NOMO-1 treated with DMSO at 0.1 percent for 48 hours (cell line): ENCODE data around the gene PILRB.
"Not testable (repeated sequence)": the region's sequence is repeated elsewhere in the genome, so short reads cannot be mapped to it uniquely, and the experiment has no call there.

Experiments used
- DNase-seq: peaks from one replicate; lab custom pipeline; 2025; ENCODE audit not compliant: unreplicated experiment; lab: John Stamatoyannopoulos, UW

Gene PILRB

DNA sequence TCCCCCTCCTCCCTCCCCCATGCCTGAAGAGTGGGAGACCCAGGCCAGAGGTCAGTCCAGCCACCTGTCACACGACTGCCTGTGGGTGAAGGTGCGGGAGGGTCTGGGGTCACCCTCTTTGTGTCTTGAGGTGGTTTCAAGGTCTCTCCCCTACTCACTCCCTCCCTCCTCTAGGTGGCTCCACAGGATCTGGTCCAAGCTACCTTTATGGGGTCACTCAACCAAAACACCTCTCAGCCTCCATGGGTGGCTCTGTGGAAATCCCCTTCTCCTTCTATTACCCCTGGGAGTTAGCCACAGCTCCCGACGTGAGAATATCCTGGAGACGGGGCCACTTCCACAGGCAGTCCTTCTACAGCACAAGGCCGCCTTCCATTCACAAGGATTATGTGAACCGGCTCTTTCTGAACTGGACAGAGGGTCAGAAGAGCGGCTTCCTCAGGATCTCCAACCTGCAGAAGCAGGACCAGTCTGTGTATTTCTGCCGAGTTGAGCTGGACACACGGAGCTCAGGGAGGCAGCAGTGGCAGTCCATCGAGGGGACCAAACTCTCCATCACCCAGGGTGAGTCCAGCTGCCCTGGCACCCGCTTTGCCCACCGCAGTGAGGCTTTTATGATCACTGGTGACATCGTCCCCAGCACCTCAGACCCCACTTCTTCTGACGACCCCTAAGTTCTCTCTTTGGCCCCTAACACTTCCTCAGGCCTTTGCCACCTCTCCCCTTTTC lies 16.1 kb downstream of the PILRB start:
- peak; percentile 27 for DNase-seq

DNA sequence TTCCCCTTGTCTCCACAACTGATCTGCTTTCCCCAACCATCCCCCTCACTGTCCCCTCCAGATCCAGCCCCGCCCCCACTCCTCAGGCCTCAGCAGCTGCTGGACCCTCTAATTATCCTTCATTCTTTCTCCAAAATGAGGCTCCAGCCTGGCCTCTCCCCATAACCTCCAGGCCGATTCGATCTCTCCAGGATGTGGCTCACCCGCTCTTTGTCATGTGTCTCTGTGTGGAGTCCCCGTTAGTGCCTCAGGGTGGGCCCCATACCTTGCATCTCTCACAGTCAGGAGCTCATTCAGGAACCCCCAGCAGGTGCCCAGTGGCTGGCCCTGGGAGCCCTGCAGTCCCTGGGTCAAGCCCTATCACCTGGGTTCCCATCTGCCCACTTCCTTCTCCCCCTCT lies 16.7 kb downstream of the PILRB start:
- no peak for DNase-seq

DNA sequence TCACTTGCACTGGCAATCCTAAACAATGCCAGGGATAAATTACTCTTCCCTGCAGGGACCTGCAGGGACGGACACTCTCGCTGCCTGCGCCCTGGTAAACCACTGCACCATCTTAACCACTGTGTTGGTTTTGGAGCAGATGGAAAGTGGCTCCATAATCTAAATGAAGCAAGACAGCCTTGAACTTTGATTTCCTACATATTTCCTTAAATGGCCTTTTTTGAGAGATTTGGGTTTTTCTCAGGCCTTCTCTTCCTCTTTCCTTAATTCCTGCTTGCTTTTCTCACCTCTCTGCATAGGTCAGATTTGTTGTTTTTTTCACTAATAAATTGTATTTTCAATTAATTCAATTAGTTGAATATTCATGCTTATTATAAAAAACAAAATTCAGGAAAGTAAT lies 18.1 kb downstream of the PILRB start:
- DNase-seq = no peak

DNA sequence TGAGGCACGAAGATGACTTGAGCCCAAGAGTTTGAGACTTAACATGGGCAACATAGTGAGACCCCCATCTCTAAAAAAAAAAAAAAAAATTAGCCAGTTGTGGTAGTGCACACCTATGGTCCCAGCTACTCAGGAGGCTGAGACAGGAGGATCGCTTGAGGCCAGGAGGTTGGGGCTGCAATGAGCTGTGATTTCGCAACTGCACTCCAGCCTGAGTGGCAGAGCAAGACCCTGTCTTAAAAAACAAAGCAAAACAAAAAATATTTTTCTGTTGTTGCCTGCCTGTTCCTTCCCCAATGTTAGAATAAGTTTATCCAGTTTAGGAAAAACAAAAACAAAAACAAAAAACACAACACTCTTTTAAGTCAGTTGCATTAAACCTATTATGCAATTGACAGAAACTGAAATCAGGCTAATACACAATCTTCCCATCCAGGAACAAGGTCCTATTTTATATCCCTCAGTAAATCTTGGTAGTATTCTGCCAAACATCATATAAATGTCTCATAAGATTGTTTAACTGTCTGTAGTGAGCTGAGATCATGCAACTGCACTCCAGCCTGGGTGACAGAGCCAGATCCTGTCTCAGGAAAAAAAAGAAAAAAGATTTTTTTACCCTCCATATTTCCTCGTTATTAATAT lies 20.3 kb downstream of the PILRB start:
- DNase-seq = no peak

DNA sequence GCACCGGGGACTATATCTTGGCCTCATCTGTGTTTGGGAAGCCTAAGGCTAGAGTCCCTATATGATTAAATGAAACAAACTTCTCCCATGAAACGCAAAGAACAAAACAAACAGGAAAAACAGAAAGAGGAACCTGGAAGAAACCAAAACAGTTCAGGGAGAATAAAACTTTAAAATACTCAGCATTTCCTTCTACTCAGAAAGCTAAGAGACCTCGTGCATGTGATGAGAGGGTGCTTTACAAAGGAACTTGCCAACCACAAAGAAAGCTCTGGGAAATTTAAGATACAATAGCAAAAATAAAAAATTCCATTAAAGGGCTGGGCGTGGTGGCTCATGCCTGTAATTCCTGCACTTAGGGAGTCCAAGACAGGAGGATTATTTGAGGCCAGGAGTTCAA lies 22.3 kb downstream of the PILRB start:
- DNase-seq = peak; percentile 48

DNA sequence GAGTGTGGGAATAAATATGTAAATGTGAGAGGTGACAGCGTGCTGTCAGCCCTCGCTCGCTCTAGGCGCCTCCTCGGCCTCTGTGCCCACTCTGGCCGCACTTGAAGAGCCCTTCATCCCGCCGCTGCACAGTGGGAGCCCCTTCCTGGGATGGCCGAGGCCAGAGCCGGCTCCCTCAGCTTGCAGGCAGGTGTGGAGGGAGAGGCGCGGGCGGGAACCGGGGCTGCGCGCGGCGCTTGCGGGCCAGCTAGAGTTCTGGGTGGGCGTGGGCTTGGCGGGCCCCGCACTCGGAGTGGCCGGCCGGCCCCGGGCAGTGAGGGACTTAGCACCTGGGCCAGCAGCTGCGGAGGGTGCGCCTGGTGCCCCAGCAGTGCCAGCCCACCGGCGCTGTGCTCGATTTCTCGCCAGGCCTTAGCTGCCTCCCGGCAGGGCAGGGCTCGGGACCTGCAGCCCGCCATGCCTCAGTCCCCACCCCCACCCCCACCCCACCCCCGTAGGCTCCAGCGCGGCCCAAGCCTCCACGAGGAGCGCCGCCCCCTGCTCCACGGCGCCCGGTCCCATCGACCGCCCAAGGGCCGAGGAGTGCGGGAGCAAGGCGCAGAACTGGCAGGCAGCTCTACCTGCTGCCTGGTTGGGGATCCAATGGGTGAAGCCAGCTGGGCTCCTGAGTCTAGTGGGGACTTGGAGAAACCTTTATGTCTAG lies 23.8 kb downstream of the PILRB start:
- DNase-seq = not testable (repeated sequence)

DNA sequence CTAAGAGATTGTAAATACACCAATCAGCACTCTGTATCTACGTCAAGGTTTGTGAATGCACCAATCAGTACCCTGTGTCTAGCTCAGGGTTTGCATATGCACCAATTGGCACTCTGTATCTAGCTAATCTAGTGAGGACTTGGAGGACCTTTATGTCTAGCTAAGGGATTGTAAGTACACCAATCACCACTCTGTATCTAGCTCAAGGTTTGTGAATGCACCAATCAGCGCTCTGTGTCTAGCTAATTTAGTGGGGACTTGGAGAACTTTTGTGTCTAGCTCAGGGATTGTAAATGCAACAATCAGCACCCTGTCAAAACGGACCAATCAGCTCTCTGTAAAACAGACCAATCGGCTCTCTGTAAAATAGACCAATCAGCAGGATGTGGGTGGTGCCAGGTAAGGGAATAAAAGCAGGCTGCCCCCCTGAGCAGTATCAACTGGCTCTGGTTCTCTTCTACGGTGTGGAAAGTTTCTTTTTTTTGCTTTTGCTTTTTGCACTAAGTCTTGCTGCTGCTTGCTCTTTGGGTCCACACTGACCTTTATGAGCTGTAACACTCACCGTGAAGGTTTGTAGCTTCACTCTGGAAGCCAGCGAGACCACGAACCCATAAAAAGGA lies 24.4 kb downstream of the PILRB start:
- not testable (repeated sequence) for DNase-seq

DNA sequence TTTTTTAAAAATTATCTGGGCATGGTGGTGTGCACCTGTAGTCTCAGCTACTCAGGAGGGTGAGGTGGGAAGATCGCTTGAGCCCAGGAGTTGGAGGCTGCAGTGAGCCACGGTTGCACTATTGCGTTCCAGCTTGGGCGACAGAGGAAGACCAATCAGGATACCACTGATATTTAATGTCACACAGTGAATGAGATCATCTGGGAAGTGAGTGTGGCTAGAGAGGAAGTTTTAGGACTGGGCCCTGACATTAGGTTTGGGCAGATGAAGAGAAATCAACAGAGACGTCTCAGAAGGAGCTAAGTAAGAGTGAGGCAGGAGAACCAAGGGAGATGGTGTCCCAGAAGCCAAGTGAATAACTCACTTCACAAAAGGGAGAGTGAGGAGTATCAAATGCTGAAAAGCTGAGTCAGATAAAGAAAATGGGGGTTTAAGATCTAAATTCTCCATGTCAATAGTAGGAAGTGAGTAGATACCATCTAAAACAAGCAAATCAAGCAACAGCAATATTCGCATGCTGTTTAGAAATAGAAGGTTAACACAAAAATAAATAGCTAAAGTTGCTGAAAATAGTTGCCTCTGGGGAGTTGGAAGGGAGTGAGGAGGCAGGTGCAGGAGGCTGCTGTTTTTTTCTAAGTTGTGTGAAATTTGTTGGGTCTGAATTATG lies 26.8 kb downstream of the PILRB start:
- no peak for DNase-seq

DNA sequence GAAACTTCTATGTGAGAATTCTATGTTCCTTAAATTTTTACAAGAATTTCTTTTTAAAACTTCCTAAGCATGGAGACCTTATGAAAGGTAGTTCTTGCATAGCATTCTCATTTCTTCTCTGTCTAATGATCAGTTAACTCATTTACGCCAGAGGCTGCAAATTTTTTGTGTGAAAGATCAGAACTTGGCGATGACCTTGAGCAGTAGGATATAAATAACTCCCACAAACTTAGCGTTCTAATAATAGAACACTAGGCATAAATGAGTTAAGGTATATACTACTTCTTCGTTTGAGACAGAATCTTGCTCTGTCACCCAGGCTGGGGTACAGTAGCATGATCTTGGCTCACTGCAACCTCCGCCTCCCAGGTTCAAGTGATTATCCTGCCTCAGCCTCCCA lies 29.0 kb downstream of the PILRB start:
- DNase-seq = no peak

DNA sequence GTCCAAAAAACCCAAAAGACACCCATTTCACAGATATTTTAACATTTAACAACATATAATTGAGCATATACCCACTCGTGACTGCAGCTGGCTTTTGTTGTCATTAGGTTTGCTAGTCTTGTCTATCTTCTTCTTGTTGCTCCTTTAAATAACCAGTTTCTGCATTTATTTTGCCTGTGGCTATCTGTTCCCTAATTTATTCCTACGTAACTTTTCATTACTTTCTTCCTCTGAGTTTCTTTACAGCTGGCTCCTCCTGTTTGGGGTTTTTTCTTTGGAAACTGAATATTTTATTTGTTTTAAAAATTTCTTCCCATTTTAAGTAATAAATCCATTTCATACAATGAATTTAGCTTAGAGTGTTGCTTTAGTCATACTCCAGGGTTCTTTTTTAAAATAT lies 29.8 kb downstream of the PILRB start:
- no peak for DNase-seq

DNA sequence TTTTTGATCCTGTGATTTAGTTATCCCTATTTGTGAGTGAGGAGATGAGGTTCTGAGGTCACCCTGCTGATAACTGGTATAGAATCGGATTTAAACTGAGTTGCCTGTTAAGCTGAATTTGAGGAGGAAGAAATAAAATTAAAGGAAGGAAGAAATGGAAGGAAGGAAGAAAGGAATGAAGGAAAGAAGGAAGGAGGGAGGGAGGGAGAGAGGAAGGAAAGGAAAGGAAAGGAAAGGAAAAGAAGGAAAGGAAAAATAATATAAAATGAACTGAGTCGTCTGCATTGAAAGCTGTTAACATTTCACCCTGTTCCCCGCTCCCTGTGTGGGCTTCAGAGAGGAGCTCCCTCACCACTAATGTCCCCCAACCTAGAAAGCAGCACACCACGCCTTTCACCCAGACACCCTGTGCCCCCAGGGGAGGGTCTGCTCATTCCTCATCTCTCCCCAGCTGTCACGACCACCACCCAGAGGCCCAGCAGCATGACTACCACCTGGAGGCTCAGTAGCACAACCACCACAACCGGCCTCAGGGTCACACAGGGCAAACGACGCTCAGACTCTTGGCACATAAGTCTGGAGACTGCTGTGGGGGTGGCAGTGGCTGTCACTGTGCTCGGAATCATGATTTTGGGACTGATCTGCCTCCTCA lies 31.6 kb downstream of the PILRB start:
- DNase-seq = no peak

DNA sequence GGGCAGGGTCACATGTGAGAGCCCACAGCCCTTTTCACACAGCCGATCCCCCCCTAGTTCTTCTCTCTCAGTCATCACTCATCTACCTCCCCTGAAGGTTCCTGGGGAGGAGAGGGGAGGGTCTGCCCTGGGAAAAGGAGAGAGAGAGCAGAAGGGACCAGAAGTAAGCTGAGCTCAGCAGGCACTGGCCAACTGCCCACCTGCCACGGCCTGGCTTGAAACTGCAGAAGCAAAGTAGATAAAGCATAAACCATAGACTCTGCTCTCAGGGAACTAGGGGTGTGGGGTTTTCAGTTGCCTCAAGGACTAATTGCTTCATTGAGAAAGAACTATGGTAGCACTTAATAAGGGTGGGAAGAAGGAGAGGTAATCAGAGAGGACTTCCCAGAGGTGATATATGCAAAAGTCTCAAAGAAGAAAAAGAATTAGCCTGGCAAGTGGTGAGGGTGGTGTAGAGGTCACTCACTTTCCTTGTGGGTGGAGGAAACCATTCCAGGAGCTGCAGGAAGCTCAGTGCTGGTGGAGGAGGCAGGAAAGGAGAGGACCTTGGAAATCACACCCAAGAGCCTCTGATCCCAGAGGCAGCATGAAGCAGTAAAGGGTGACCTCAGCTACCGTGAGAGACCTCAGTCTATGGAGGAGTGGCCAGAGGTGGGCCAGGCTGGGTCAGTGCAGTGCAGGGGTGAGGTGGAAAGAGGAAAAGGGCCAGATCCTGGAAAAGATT lies 32.5 kb downstream of the PILRB start:
- no peak for DNase-seq

DNA sequence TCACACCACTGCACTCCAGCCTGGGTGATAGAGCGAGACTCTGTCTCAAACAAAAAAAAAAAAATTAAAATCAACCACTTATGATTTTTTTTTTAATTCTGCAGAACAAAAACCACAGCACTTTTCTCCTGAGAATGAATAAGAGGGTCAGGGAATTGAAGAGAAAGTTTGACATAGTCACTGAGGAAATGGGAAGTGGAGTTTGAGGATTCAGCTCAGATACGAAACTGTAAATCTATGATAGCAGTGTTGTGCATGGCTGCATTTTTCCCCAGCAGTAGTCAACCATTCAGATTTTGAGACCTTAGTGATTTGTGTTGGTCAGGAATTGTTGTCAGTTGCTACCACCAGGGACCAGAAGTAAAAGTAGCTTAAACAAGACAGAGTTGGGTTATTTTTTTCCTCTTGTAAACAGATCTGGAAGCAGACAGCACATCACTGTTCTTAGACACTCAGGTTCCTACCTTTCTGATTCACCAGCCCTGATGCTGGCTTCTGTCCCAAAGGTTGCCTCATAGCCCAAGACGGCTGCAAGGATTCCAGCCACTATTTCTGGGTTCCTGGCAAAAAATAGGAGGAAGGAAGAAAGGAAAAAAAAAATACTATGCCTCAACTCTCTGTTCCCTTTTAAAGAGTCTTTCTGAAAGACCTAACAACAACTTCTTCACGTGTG lies 35.5 kb downstream of the PILRB start:
- DNase-seq = no peak

DNA sequence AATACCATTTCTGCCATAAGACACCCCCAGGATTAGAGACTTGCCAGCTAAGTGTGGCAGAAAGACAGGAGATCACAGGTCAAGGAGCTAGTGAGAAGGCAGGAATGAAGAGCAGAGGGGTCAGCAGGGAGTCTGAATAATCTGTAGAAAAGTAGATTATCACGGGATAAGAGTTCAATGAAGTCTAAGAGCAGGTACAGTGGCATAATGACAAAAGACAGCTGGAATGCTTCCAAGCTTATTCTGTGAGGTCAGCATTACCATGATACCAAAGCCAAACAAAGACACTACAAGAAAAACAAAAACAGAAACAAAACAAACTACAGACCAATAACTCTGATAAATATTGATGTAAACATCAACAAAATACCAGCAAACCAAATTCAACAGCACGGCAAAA lies 36.2 kb downstream of the PILRB start:
- no peak for DNase-seq

DNA sequence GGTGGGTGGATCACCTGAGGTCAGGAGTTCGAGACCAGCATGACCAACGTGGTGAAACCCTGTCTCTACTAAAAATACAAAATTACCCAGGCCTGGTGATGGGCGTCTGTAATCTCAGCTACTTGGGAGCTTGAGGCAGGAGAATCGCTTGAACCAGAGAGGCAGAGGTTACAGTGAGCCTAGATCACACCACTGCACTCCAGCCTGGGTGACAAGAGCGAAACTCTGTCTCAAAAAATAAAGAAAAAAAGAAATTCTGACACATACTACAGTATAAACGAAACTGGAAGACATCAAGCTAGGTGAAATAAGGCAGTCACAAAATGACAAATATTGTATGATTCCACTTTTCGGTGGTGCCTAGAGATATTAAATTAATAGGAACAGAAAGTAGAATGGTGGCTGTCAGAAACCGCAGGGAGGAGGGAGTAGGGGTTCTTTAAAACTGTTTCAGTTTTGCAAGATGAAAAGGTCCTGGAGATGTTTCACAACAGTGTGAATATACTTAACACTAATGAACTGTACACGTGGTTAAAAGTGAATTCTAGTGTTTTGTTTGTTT lies 38.6 kb downstream of the PILRB start:
- DNase-seq = peak; percentile 100

DNA sequence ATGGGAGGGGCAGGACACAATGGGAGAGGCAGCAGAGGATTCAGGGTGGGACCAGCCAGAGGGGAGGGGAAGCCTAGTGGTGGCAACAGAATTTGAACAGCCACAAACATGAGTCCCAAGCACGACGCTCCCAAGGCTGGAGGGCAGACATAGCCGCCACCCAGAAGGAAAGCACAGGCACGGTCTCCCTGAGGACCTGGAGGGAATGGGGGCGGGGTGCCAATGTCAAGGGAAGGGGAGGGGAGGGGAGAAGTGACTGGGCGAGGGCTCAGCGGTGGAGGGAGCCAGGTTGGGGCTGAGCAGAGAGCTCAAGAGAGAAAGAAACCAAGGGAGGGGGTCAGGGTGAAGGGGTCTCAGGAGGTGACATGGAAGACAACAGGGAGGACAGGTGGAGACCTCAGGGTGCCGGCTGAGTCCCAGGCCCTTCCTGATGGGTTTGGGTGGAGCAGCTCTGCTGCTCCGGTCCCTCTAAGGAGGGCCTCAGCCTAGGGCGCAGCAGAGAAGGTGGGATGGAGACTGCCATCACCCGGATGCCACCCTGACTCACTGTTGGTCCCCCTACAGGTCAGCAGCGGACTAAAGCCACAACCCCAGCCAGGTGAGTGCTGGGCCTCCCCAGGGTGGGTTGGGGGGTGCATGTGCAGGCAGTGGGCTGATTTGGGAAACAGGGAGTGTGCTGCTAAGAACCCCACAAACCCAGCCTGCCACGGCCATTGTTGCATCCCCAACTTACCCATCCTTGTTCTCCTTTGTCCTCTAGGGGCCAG lies 39.6 kb downstream of the PILRB start:
- DNase-seq = peak; percentile 37

DNA sequence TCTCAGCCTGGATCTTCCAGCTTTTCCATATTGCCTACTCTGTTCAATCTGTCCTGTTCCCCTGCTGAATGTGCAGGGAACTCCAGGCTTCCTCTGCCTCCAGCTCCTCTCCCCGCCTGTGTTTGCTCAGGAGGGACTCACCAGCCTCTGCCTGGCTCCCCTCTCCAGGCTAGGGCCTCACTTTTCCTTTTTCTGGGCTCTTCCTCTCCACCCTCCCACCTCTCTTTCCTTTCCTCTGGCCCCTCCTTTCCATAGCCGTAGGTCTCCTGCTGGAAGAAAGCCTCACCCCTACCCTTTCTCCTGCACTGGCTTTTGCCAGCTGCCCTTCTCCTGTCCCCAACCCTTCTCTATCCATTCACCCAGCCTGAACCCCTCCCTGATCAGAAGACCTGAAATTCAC lies 40.3 kb downstream of the PILRB start:
- no peak for DNase-seq

DNA sequence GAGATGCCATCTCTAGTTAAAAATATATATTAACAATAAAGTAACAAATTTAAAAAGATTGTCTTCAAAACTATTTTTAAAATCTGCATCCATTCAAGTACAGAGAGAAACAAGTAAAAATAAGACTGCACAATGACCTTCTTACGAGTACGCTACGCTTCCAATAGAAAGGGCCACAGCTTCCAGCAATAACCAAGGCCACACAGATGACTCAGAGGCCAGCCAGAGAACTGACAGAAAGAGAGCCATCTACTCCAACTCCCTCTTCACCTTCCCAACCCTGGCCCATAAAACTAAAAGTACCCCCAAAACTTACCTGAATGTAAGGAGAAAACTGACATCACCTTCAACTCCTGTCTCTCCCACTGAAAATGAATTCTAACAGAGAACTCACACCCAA lies 42.1 kb downstream of the PILRB start:
- DNase-seq = no peak

DNA sequence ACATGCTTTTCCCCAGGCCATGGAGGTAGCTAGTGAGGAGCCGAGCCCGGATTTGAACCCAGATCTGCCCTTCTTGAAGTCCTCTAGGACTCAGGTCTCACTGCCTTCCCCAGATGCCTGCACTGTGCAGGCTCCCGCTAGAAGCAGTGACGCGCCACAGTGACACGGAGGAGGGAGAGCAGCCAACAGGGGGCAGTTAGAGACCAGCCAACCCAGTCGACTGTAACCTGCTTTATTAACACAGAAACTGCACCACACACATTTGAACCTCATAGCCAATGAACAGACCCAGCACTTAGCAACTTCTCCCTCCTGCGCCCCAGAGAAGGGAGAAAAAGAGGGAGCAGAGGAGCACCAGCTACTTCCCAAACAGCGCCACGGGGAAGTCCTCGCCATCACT lies 42.7 kb downstream of the PILRB start:
- DNase-seq = no peak
